GM12878 (cell line): ENCODE results near the gene OSGIN1.

Experiments used
- ATF3 ChIP-seq: IDR thresholded peaks from 2 replicates; pipeline ENCODE4 v1.6.1; 2011; ENCODE audit warnings: low read depth, mild to moderate bottlenecking, low read length, moderate library complexity, borderline replicate concordance; ENCODE audit errors: extremely low read depth
- CBX5 ChIP-seq: sonication (generic); IDR thresholded peaks from 2 replicates; pipeline ENCODE4 v1.6.1; 2016; ENCODE audit warnings: low read depth, moderate library complexity, mild to moderate bottlenecking, inconsistent platforms
- CTCF ChIP-seq, 3 experiments: IDR thresholded peaks in 2 of 3; conservative IDR thresholded peaks in 1 of 3; 2 replicates each; pipeline ENCODE4 v1.5.1; 2011; ENCODE audit warnings: low read depth in 3 of 3, low read length in 3 of 3, mild to moderate bottlenecking in 3 of 3, control low read depth in 2 of 3, moderate library complexity in 2 of 3, inconsistent platforms in 1 of 3, mixed read lengths in 1 of 3; ENCODE audit not compliant: control insufficient read depth in 2 of 3, insufficient read depth in 1 of 3; ENCODE audit errors: extremely low read depth in 1 of 3
- EP300 ChIP-seq, 2 experiments: fragments of 150-350 bp in 1 of 2; IDR thresholded peaks; 2 replicates each; pipeline ENCODE4 v1.6.1; 2011 to 2012; ENCODE audit warnings: low read depth in 2 of 2, low read length in 2 of 2, borderline replicate concordance in 1 of 2, improper control_type of control experiment in 1 of 2, inconsistent platforms in 1 of 2; ENCODE audit not compliant: control insufficient read depth in 1 of 2
- FOS ChIP-seq: IDR thresholded peaks from 3 replicates; pipeline ENCODE4 v1.6.1; 2011; ENCODE audit warnings: borderline replicate concordance; ENCODE audit not compliant: insufficient read length; ENCODE audit errors: extremely low read depth
- POU2F2 ChIP-seq: IDR thresholded peaks from 3 replicates; pipeline ENCODE4 v1.6.1; 2011; ENCODE audit warnings: low read depth, mild to moderate bottlenecking, low read length, borderline replicate concordance
- PRDM15 ChIP-seq: fragments of 450-650 bp; formaldehyde crosslinking; IDR thresholded peaks from 2 replicates; pipeline ENCODE4 v1.4.0; 2020; ENCODE audit warnings: mild to moderate bottlenecking, moderate library complexity
- RCOR1 ChIP-seq: conservative IDR thresholded peaks from 2 replicates; pipeline ENCODE4 v1.6.1; 2012; ENCODE audit warnings: low read depth, low read length, improper control_type of control experiment
- REST ChIP-seq: IDR thresholded peaks from 2 replicates; pipeline ENCODE4 v1.6.1; 2012; ENCODE audit warnings: mild to moderate bottlenecking, low read depth, low read length
- SREBF2 ChIP-seq: IDR thresholded peaks from 2 replicates; pipeline ENCODE4 v1.6.1; 2012; ENCODE audit warnings: mild to moderate bottlenecking, low read length
- YBX1 ChIP-seq: fragments of 450-650 bp; IDR thresholded peaks from 2 replicates; pipeline ENCODE4 v1.6.1; 2016; ENCODE audit warnings: antibody characterized with exemption

- no peak for TF ChIP-seq CTCF (IDR thresholded peaks at IDR 0.05 in 2 of 3, conservative IDR thresholded peaks at IDR 0.05 in 1 of 3; ENCODE audit: control insufficient read depth in 2 of 3, extremely low read depth in 1 of 3, insufficient read depth in 1 of 3, low read depth in 3 of 3, low read length in 3 of 3)
- TF ChIP-seq SREBF2: no peak
- no peak for TF ChIP-seq CBX5
- no peak for TF ChIP-seq EP300 (IDR thresholded peaks at IDR 0.05; ENCODE audit: borderline replicate concordance in 1 of 2, control insufficient read depth in 1 of 2, low read depth in 2 of 2, low read length in 2 of 2)
- TF ChIP-seq POU2F2: no peak
- no peak for TF ChIP-seq REST
- no peak for TF ChIP-seq FOS
- TF ChIP-seq PRDM15 (CRISPR knock-in tag): no peak
- no peak for TF ChIP-seq ATF3
- no peak for TF ChIP-seq YBX1
- TF ChIP-seq RCOR1: no peak
Observed at GRCh38 chr16:83995754-83996153, 42.7 kb downstream of the OSGIN1 start.
